22Rv1 (cell line): ENCODE measurements around the gene UBE2E2.

Experiments
- CTCF ChIP-seq: fragments of 450-650 bp; IDR thresholded peaks from 2 replicates; pipeline ENCODE4 v1.5.1; 2017; ENCODE audit warnings: mild to moderate bottlenecking
- ZFX ChIP-seq: fragments of 450-650 bp; IDR thresholded peaks from 2 replicates; pipeline ENCODE4 v1.6.1; 2017; ENCODE audit warnings: antibody characterized with exemption, borderline replicate concordance

GRCh38 chr3:23302271-23302670 lies 99.1 kb downstream of the UBE2E2 start:
- TF ChIP-seq CTCF (no peak), ZFX (no peak)
